Ectodermal cell (in vitro differentiated cells): ENCODE data around the gene NFATC2IP.
"Not testable (repeated sequence)": the region's sequence is repeated elsewhere in the genome, so short reads cannot be mapped to it uniquely, and the experiment has no call there.

Experiments
- H3K27ac ChIP-seq: 2 replicates; pipeline ENCODE4 v1.7.0; 2013; ENCODE audit warnings: mild to moderate bottlenecking, low read depth, low read length; ENCODE audit not compliant: insufficient read depth, poor library complexity, severe bottlenecking
- H3K27me3 ChIP-seq: 2 replicates; pipeline ENCODE4 v1.7.0; 2013; ENCODE audit warnings: mild to moderate bottlenecking, low read length; ENCODE audit not compliant: insufficient read depth, control insufficient read depth, poor library complexity, severe bottlenecking
- H3K36me3 ChIP-seq: one replicate; pipeline ENCODE4 v1.7.0; 2013; ENCODE audit warnings: low read length; ENCODE audit not compliant: control insufficient read depth, insufficient read depth
- H3K4me1 ChIP-seq: one replicate; pipeline ENCODE4 v1.7.0; 2013; ENCODE audit warnings: low read length; ENCODE audit not compliant: control insufficient read depth, insufficient read depth
- H3K4me3 ChIP-seq: 2 replicates; pipeline ENCODE4 v1.7.0; 2013; ENCODE audit warnings: low read depth, low read length, control low read depth; ENCODE audit not compliant: insufficient read depth
- H3K9me3 ChIP-seq: 2 replicates; pipeline ENCODE4 v1.7.0; 2013; ENCODE audit warnings: mild to moderate bottlenecking, low read length, moderate library complexity; ENCODE audit not compliant: control insufficient read depth
- WGBS, 2 experiments: methylation state at CpG; one replicate each; pipeline ENCODE4 v1.1.7; 2013; ENCODE audit warnings: missing lambda C conversion rate in 2 of 2; 5-methylcytosine and 5-hydroxymethylcytosine counted together

The NFATC2IP gene

DNA sequence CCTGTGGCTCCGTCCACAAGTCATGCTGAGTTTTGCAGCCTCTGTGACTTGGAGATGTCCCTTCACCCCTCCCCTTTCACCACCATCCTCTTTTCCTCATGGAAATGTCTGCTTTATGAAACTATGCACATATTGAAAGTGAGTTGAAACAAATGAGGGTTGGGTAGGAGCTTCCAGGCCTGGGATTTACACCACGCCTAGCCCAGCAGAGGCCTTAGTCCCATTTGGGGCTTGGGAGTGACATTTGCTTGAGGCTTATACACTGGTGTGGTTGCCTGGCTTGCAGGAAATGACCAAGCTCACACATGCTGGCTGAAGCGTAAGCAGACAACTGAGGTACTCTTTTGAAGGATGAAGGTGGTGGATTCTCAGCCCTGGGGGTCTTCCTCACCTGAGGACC lies 13.3 kb downstream of the NFATC2IP start:
- 87 to 96% methylated on average over 3 of the region's 3 CpGs for WGBS, 2 experiments
- Histone ChIP-seq H3K27me3 (no peaks in the 10 kb centered on the region), H3K36me3 (peaks cover 31% of the 10 kb centered on the region)

DNA sequence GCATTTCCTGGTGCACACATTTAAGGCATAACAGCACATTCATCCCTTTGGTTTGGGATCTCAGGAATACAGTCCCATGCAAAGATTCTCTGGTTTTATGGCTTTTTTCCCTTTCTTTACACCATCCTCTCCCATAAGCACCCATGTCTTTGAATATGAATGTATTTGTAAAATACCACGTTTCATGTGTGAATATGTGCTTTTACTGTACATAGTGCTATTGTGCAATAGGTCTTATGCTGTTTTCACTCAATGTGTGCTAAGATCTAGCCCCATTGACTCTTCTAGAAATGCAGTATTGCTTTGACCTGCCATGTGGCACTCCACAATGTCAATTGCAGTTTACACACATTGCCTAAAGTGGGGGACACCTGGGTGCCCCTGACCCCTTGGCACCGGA lies 13.8 kb downstream of the NFATC2IP start:
- Histone ChIP-seq H3K27ac (no peak overlapping the region), H3K36me3 (peaks cover 30% of the 10 kb centered on the region), H3K4me1 (no peaks in the 10 kb centered on the region), H3K9me3 (no peaks in the 10 kb centered on the region), H3K27me3 (no peaks in the 10 kb centered on the region), H3K4me3 (no peak overlapping the region)
- 96 to 98% methylated on average over 2 of the region's 2 CpGs for WGBS, 2 experiments

More for the DNA sequence above, 13.3 kb downstream of the NFATC2IP start:
- H3K27ac ChIP-seq: no peak overlapping the region
- no peak overlapping the region for H3K4me3 ChIP-seq
- H3K4me1 ChIP-seq: no peaks in the 10 kb centered on the region
- no peaks in the 10 kb centered on the region for H3K9me3 ChIP-seq

DNA sequence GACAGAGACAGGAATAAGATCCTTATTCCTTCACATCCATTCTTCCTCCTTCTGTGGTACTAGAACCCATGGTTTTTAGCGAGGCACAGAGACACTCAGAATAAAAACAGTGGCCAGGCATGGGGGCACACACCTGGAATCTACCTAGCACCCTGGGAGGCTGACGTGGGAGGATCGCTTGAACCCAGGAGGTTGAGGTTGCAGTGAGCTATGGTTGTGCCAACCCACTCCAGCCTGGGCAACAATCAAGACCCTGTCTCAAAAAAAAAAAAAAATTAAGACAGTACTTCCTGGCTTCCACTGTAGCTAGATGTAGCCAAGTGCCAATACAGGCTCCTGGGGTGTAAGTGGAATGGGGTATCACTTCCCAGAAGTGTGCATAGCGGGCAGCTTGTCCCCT lies 16.4 kb downstream of the NFATC2IP start:
- Histone ChIP-seq H3K27ac (no peak overlapping the region), H3K4me1 (no peaks in the 10 kb centered on the region), H3K36me3 (peaks cover 23% of the 10 kb centered on the region), H3K4me3 (no peak overlapping the region), H3K27me3 (no peaks in the 10 kb centered on the region), H3K9me3 (no peaks in the 10 kb centered on the region)
- 83 to 91% methylated on average over 4 of the region's 4 CpGs for whole genome bisulfite sequencing, 2 experiments

DNA sequence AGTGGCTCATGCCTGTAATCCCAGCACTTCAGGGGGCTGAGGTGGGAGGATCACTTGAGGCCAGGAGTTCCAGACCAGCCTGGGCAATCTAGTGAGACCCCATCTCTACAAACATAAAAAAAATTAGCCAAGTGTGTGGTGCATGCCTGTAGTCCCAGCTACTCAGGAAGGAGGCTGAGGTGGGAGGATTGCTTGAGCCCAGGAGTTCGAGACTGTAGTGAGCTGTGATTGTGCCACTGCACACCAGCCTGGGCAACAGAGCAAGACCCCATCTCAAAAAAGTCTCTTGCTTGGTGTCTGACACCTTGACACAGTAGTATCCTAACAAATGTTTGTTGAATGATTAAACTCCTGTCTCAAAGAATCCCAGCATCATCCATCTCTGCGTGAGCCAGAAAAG lies 19.0 kb downstream of the NFATC2IP start:
- not testable (repeated sequence) for H3K4me3 ChIP-seq, H3K4me1 ChIP-seq, H3K27me3 ChIP-seq, H3K36me3 ChIP-seq, H3K27ac ChIP-seq, H3K9me3 ChIP-seq
- 90 to 91% methylated on average over 2 of the region's 2 CpGs for WGBS, 2 experiments

DNA sequence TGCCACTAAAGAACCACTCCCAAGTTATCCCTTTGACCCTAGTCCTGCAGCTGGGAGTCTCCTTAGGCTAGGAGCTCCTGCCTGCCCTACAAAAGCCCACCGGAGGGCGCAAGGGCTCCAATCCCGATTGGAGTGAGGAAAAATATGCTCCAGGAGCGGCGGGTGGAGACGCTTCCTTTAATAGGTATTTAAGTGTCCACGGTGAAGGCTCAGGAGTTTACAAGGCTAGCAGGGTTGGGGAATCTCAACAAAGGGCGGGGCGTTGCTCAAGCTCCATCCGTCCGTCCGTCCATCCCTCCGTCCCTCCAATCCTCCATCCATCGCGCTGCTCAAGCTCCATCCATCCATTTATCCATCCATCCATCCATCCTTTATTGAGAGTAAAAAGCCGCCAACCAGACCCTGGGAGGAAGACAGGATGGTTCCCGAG lies 23.3 kb downstream of the NFATC2IP start:
- Histone ChIP-seq H3K27ac (peak overlapping the region; percentile 86), H3K4me1 (peaks cover 6% of the 10 kb centered on the region), H3K36me3 (no peaks in the 10 kb centered on the region), H3K9me3 (no peaks in the 10 kb centered on the region), H3K4me3 (peak overlapping the region; percentile 79), H3K27me3 (no peaks in the 10 kb centered on the region)
- 0 to 1% methylated on average over 17 of the region's 17 CpGs for WGBS, 2 experiments

DNA sequence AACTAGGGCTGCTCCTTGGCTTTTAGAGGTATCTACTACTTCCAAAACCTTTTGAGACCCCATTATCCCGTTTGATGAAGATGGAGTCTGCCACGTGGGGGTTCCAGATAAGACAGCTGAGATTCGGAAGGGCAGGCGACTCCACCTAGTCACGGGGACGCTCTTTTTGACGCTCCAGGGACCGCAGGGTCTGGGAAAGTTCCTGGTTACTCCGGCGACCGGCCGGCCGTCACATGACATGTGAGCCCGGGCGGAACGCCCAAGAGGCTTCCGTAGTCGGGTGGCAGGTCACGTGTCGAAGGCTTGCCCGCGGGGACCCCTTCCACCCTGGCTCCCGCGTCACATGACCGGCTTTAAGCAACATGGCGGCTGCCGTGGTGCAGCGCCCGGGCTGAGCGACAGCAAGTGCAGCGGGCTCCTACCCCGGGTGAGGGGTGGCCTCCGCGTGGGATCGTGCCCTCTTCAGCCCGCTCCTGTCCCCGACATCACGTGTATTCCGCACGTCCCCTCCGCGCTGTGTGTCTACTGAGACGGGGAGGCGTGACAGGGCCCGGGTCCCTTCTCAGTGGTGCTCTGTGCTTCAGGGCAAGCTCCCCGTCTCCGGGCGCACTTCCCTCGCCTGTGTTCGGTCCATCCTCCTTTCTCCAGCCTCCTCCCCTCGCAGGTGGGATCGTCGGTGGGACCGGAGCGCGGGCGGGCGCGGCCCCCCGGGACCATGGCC lies 23.9 kb downstream of the NFATC2IP start, which contains the start of gene SPNS1:
TSS of gene SPNS1 (plus strand) at position 342 of the 721 bp plus-strand sequence. CDS start at position 716, 374 bp downstream.
- Histone ChIP-seq H3K4me1 (peaks cover 6% of the 10 kb centered on the region), H3K9me3 (no peaks in the 10 kb centered on the region), H3K27me3 (no peaks in the 10 kb centered on the region), H3K36me3 (peaks cover 4% of the 10 kb centered on the region), H3K27ac (peak within 1 kb of the TSS; percentile 86), H3K4me3 (peak within 1 kb of the TSS; percentile 79)
- 0% methylated on average over 60 of the region's 60 CpGs for WGBS, 2 experiments

DNA sequence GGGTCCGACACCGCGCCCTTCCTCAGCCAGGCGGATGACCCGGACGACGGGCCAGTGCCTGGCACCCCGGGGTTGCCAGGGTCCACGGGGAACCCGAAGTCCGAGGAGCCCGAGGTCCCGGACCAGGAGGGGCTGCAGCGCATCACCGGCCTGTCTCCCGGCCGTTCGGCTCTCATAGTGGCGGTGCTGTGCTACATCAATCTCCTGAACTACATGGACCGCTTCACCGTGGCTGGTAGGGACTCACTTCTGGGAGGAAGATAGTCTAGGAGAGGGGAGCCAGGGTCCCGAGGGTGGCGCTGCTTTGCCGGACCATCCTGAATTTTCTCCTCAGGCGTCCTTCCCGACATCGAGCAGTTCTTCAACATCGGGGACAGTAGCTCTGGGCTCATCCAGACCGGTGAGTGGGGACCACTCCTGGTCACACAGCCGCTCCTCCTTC lies 24.4 kb downstream of the NFATC2IP start:
- H3K9me3 ChIP-seq: no peaks in the 10 kb centered on the region
- H3K27me3 ChIP-seq: no peaks in the 10 kb centered on the region
- WGBS, 2 experiments: 12 to 13% methylated on average over 30 of the region's 30 CpGs
- H3K27ac ChIP-seq: no peak overlapping the region
- H3K4me1 ChIP-seq: peaks cover 6% of the 10 kb centered on the region
- H3K4me3 ChIP-seq: peak overlapping the region; percentile 79
- peaks cover 4% of the 10 kb centered on the region for H3K36me3 ChIP-seq

DNA sequence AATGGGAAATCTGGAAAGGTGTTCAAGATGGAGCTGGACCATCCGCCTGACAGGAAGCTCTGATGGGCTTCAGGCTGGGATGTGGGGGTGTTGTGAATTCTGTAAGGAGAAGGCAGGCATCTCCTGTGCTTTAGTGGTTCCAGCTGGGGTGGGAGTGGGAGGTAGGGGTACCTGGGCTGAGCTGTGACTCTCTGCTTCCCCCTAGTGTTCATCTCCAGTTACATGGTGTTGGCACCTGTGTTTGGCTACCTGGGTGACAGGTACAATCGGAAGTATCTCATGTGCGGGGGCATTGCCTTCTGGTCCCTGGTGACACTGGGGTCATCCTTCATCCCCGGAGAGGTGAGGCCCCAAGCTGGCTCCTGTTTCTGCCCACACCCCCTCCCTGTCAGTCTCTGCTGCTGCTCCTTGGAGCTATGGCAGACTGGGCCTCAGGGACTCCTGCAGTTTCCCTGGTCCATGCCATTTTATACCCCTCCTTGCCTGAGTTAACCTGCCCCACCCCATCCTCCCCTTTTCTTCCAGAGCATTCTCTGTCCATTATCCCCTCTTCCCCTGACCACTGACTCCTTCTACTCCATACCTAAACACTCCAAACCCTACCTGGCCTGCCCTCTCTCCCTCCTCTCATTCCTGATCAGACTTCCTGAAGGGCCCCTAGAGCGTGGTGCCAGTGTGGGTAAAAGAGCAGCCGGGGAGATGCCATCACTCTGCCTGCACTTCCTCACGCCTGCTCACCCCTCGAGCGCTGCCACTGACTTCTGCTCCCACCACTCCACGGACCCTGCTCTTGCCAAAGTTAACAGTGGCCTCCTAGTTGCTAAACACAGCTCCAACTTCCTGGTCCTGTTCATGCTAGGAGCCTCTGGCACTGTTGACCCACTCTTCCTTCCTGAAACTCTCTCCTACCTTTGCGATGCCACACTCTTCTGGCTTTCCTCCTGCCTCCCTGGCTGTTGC lies 27.2 kb downstream of the NFATC2IP start:
- no peaks in the 10 kb centered on the region for H3K27me3 ChIP-seq
- peaks cover 6% of the 10 kb centered on the region for H3K4me1 ChIP-seq
- WGBS, 2 experiments: 88 to 91% methylated on average over 11 of the region's 11 CpGs
- no peaks in the 10 kb centered on the region for H3K9me3 ChIP-seq
- peaks cover 16% of the 10 kb centered on the region for H3K36me3 ChIP-seq
- H3K4me3 ChIP-seq: no peak overlapping the region
- H3K27ac ChIP-seq: no peak overlapping the region

DNA sequence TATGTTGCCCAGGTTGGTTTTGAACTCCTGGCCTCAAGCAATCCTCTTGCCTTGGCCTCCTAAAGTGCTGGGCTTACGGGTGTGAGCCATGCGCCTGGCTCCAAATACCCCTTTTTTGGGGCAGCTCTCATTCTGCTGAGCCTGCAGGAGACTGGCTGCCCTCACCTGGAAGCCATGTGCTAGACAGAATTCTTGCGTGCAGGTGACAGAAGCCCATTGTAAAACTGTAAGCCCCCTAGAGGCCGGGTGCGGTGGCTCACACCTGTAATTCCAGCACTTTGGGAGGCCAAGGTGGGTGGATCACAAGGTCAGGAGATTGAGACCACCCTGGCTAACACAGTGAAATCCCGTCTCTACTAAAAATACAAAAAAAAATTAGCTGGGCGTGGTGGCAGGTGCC lies 29.6 kb downstream of the NFATC2IP start:
- 88 to 92% methylated on average over 7 of the region's 7 CpGs for WGBS, 2 experiments
- not testable (repeated sequence) for H3K27me3 ChIP-seq, H3K4me3 ChIP-seq, H3K9me3 ChIP-seq, H3K4me1 ChIP-seq, H3K27ac ChIP-seq
- H3K36me3 ChIP-seq: peaks cover 16% of the 10 kb centered on the region

DNA sequence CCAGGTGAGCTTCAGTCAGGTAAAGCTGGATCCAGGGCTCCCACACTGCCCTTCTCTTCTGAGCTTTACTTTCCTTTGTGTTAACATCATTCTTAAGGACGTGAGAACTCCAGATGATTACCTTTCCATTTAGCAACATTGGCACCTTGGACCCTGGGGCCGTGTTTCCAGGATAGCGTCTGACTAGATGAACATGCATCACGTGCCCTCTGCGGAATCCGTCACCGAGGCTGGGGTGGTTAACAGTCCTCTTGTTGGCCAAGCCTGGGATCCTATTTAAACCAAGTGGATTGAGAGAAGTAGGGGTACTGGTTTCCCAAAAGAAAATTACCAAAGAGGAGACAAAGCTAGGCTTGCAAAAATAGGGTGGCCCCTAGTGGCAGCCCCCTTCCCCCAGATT lies 30.2 kb downstream of the NFATC2IP start:
- Histone ChIP-seq H3K4me1 (peaks cover 2% of the 10 kb centered on the region), H3K27me3 (no peaks in the 10 kb centered on the region), H3K27ac (no peak overlapping the region), H3K9me3 (no peaks in the 10 kb centered on the region), H3K4me3 (no peak overlapping the region), H3K36me3 (peaks cover 16% of the 10 kb centered on the region)
- 94 to 98% methylated on average over 7 of the region's 7 CpGs for WGBS, 2 experiments
